ENCODE measurements around the gene SLC41A1. TPM values are rescaled to one million over a fixed set of nuclear protein-coding genes. Genes with fewer than 3 reads are reported as not detected.
"Not testable (repeated sequence)": the region's sequence is repeated elsewhere in the genome, so short reads cannot be mapped to it uniquely, and the experiment has no call there.

Gene SLC41A1
- total RNA-seq, 2 donors from 2014 or later = 33.5 to 36.2 TPM

DNA sequence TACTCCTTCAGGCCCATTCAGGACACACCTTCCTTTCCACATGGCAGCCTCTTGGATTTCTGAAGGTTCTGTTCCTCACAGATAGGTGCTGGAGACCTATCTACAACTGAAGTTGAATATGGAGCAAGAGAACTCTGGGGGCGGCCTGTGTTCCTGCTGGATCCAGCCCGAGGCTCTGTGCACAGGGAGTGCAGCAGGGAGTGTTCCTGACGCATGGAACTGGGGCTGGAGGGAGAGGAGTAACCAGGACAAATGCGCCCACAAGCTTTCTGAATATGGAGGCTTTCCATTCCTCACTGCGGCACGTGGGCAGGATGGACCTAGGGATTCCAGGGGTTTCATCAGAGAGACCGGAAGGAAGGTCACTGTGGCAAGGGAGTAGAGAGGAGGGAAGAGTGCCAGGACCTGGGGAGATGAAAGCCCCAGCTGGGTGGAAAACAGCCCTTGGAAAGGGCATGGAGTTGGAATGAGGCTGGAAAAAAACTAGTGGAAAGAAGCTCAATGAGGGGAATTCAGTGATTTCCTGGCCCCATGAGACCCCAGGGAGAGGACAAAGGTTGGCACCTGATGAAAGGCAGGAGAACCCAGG, 24.5 kb upstream of the SLC41A1 start:
- H3K4me3 Mint-ChIP-seq = no peak overlapping the region
- H3K9me3 ChIP-seq (ENCODE audit: control insufficient read depth, low read length, poor library complexity, severe bottlenecking) = no peaks in the 10 kb centered on the region
- H3K27ac Mint-ChIP-seq = peak overlapping the region; percentile 24
- ATAC-seq (no peak), DNase-seq (no peak)
- H3K27me3 Mint-ChIP-seq = peaks cover 6% of the 10 kb centered on the region
- peaks cover 10% of the 10 kb centered on the region for H3K36me3 Mint-ChIP-seq (ENCODE audit: low read depth)
- peaks cover 7% of the 10 kb centered on the region for H3K4me1 Mint-ChIP-seq

- no peak for DNase-seq
- Mint-ChIP-seq H3K4me1 (peaks cover 9% of the 10 kb centered on the region), H3K4me3 (no peak overlapping the region), H3K27ac (no peak overlapping the region), H3K36me3 (ENCODE audit: low read depth) (peaks cover 10% of the 10 kb centered on the region), H3K27me3 (peaks cover 6% of the 10 kb centered on the region)
- no peaks in the 10 kb centered on the region for H3K9me3 ChIP-seq (ENCODE audit: control insufficient read depth, low read length, poor library complexity, severe bottlenecking)
- ATAC-seq = no peak
Observed at GRCh38 chr1:205834751-205835150, 21.8 kb upstream of the SLC41A1 start.

DNA sequence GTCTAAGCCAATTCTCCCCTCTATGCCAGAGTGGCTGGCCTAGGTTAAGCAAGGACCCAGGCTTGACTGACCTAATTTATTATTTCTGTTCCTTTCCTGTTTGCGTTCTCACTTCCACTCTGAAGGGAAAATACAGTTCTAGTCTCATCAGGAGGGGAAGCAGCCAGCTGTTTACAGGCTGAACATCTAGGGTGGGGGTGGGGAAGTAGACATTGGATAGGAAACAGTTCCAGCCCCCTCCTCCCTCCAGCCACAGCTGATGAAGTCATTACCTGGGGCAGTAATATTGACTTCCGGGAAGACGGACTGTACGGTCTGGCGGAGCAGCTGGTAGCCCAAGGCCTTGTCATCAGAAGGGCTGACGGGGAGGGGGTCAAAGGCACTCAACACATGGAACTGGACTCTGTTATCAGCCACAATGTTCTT, 19.3 kb upstream of the SLC41A1 start:
- Mint-ChIP-seq H3K27me3 (no peaks in the 10 kb centered on the region), H3K4me1 (peaks cover 9% of the 10 kb centered on the region), H3K27ac (no peak overlapping the region), H3K36me3 (ENCODE audit: low read depth) (peaks cover 2% of the 10 kb centered on the region), H3K4me3 (no peak overlapping the region)
- ATAC-seq (no peak), DNase-seq (no peak)
- no peaks in the 10 kb centered on the region for H3K9me3 ChIP-seq (ENCODE audit: control insufficient read depth, low read length, poor library complexity, severe bottlenecking)

DNA sequence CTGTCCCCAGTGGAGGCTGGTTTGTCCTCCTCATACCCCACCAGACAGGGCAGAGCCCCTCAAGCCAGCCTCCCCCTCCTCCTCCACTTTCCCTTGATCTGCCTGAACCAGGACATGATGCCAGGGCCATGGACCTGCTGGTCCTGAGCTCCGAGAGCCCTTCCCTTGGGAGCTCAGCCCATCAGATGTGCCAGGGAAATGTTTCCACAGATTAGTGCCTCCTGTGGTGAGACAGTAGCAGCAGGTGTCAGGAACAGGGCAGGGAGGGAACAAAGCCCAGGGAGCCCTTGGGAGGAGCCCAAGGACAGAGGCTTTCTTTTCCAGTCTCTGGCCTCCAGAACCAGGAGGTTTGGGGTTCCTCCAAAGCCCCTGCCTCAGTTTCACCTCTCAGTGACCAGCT, 14.6 kb upstream of the SLC41A1 start:
- Mint-ChIP-seq H3K4me3 (no peak overlapping the region), H3K4me1 (peaks cover 22% of the 10 kb centered on the region), H3K27ac (no peak overlapping the region), H3K36me3 (ENCODE audit: low read depth) (no peaks in the 10 kb centered on the region), H3K27me3 (no peaks in the 10 kb centered on the region)
- H3K9me3 ChIP-seq (ENCODE audit: control insufficient read depth, low read length, poor library complexity, severe bottlenecking) = no peaks in the 10 kb centered on the region
- no peak for DNase-seq
- ATAC-seq = no peak

DNA sequence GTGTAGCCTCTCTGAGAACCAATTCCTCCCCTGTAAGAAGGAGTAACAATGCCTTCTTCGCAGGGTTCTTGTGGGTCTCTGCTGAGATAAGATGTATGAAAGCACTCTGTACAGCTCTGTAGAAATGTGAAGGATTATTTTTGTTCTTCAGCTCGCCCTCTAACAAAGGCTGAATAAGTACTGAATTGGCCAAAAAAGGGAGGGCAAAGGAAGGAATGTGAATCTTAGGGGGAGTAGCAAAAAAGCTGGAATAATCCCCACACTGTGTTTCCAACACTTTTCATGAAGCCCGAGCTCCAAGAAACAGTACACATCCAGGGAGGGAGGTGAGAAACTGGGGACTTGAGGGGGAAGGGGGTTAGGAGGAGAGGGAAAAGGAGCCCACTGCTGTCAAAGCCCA, 14.0 kb upstream of the SLC41A1 start:
- H3K36me3 Mint-ChIP-seq (ENCODE audit: low read depth) = no peaks in the 10 kb centered on the region
- no peaks in the 10 kb centered on the region for H3K27me3 Mint-ChIP-seq
- H3K4me1 Mint-ChIP-seq = peaks cover 22% of the 10 kb centered on the region
- ATAC-seq = no peak
- H3K27ac Mint-ChIP-seq = no peak overlapping the region
- H3K9me3 ChIP-seq (ENCODE audit: control insufficient read depth, low read length, poor library complexity, severe bottlenecking) = no peaks in the 10 kb centered on the region
- H3K4me3 Mint-ChIP-seq = no peak overlapping the region
- no peak for DNase-seq

DNA sequence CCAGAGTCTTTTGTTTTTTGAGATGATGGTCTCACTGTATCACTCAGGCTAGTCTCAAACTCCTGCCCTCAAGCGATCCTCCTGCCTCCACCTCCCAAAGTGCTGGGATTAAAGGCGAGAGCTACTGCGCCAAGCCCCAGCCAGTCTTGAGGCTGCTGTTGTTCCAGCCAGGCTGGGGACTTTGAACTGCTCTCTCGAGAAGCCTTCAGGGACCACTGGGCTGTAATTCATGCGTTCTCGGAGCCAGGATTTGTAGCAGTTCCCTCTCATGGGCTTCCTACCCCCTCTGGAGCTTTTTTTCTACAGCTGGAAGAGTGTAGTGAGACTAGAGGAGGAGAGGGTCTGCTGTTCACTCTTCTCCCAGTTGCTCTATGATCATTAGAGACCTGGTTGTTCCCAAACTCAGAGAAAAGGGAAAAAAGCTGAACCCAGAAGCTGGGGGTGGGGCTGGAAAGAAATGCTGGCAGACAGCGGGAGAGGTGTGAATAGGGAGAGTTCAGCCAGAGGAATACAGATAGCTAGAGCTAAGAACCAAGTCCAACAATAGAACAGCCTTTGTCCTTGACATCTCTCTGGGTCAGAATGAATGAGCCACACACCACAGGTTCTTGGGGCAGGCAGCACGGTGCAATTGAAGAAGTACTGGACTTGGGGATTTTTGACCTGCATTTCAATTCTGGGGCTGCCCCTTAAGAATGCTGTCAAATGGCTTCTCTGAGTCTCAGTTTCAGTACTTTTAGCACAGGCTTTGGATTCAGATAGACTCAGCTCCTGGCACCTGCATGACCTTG, 13.2 kb upstream of the SLC41A1 start:
- ATAC-seq (no peak), DNase-seq (no peak)
- no peaks in the 10 kb centered on the region for H3K27me3 Mint-ChIP-seq
- H3K9me3 ChIP-seq (ENCODE audit: control insufficient read depth, low read length, poor library complexity, severe bottlenecking) = no peaks in the 10 kb centered on the region
- H3K36me3 Mint-ChIP-seq (ENCODE audit: low read depth) = no peaks in the 10 kb centered on the region
- H3K4me3 Mint-ChIP-seq = no peak overlapping the region
- peaks cover 22% of the 10 kb centered on the region for H3K4me1 Mint-ChIP-seq
- H3K27ac Mint-ChIP-seq = no peak overlapping the region

DNA sequence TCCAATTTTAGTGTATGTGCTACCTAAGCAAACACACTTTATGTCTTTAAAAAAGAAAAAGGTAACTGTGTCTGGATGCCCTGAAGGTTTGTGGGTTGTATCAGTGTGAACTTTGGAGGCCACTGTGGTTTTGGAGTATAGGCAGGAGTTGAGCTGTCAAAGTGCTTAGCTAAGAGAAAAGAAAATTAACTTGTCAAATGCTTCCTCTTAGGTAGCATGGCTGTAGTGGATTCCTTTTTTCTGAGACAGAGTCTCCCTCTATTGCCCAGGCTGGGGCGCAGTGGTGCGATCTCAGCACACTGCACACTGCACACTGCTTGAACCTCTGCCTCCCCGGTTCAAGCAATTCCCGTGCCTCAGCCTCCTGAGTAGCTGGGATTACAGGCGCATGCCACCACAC, 11.2 kb upstream of the SLC41A1 start:
- Mint-ChIP-seq H3K4me1 (peaks cover 22% of the 10 kb centered on the region), H3K4me3 (no peak overlapping the region), H3K27ac (no peak overlapping the region), H3K36me3 (ENCODE audit: low read depth) (no peaks in the 10 kb centered on the region), H3K27me3 (no peaks in the 10 kb centered on the region)
- ATAC-seq (no peak), DNase-seq (no peak)
- no peaks in the 10 kb centered on the region for H3K9me3 ChIP-seq (ENCODE audit: control insufficient read depth, low read length, poor library complexity, severe bottlenecking)

GRCh38 chr1:205823260-205823659, 10.3 kb upstream of the SLC41A1 start:
- not testable (repeated sequence) for H3K27me3 Mint-ChIP-seq; H3K4me3 Mint-ChIP-seq; H3K27ac Mint-ChIP-seq; DNase-seq; H3K9me3 ChIP-seq (ENCODE audit: control insufficient read depth, low read length, poor library complexity, severe bottlenecking); H3K36me3 Mint-ChIP-seq (ENCODE audit: low read depth)
- peak; percentile 28 for ATAC-seq
- H3K4me1 Mint-ChIP-seq = peaks cover 25% of the 10 kb centered on the region

DNA sequence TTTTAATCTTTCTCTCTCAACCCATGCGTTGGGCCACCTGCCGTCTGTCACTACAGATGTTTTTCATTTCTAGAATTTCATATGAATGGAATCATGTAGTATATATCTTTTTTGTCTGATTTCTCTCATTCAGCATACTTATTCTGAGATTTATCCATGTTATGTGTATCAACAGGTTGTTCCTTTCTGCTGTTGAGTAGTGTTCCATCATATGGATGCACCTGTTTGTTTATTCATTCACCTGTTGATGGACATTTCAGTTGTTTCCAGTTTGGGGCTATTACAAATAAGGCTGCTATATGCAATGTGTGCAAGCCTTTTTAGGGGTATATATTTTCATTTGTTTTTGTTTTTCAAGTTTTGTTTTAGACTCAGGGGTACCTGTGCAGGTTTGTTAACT, 9.4 kb upstream of the SLC41A1 start:
- H3K4me3 Mint-ChIP-seq = no peak overlapping the region
- no peak overlapping the region for H3K27ac Mint-ChIP-seq
- no peaks in the 10 kb centered on the region for H3K36me3 Mint-ChIP-seq (ENCODE audit: low read depth)
- ATAC-seq (no peak), DNase-seq (no peak)
- peaks cover 23% of the 10 kb centered on the region for H3K4me1 Mint-ChIP-seq
- no peaks in the 10 kb centered on the region for H3K9me3 ChIP-seq (ENCODE audit: control insufficient read depth, low read length, poor library complexity, severe bottlenecking)
- no peaks in the 10 kb centered on the region for H3K27me3 Mint-ChIP-seq

- Mint-ChIP-seq H3K36me3 (ENCODE audit: low read depth) (no peaks in the 10 kb centered on the region), H3K27me3 (no peaks in the 10 kb centered on the region), H3K4me1 (peaks cover 15% of the 10 kb centered on the region), H3K4me3 (no peak overlapping the region), H3K27ac (no peak overlapping the region)
- H3K9me3 ChIP-seq (ENCODE audit: control insufficient read depth, low read length, poor library complexity, severe bottlenecking) = no peaks in the 10 kb centered on the region
- ATAC-seq (no peak), DNase-seq (no peak)
Observed at GRCh38 chr1:205817988-205818387, 5.0 kb upstream of the SLC41A1 start.

- H3K27ac Mint-ChIP-seq = no peak overlapping the region
- H3K36me3 Mint-ChIP-seq (ENCODE audit: low read depth) = no peaks in the 10 kb centered on the region
- peaks cover 17% of the 10 kb centered on the region for H3K4me1 Mint-ChIP-seq
- DNase-seq (no peak), ATAC-seq (no peak)
- H3K27me3 Mint-ChIP-seq = no peaks in the 10 kb centered on the region
- no peak overlapping the region for H3K4me3 Mint-ChIP-seq
- no peaks in the 10 kb centered on the region for H3K9me3 ChIP-seq (ENCODE audit: control insufficient read depth, low read length, poor library complexity, severe bottlenecking)
Observed at GRCh38 chr1:205817364-205817763, 4.4 kb upstream of the SLC41A1 start.

DNA sequence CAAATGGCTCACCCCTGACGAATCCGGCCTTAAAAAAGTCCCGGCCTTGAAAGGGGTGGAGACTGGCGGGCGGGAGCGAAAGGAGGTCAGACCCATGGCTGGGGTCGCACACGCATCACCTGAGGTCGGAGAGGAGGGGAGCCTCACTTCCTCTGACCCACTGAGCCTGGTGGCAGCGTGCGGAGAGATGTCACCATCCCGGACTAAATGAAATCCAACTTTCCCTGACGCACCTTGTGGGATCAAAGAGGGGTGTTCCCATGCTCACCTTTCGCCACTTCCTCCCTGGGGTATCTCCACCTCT, 709 bp upstream of the SLC41A1 start:
- DNase-seq (peak in 1 of 3 donors; percentile 19), ATAC-seq (no peak)
- no peaks in the 10 kb centered on the region for H3K27me3 Mint-ChIP-seq
- H3K27ac Mint-ChIP-seq = peak overlapping the region; percentile 86
- peaks cover 45% of the 10 kb centered on the region for H3K4me1 Mint-ChIP-seq
- no peaks in the 10 kb centered on the region for H3K9me3 ChIP-seq (ENCODE audit: control insufficient read depth, low read length, poor library complexity, severe bottlenecking)
- peak overlapping the region; percentile 95 for H3K4me3 Mint-ChIP-seq
- H3K36me3 Mint-ChIP-seq (ENCODE audit: low read depth) = peaks cover 3% of the 10 kb centered on the region

- peaks cover 4% of the 10 kb centered on the region for H3K36me3 Mint-ChIP-seq (ENCODE audit: low read depth)
- peak overlapping the region; percentile 95 for H3K4me3 Mint-ChIP-seq
- peaks cover 49% of the 10 kb centered on the region for H3K4me1 Mint-ChIP-seq
- no peaks in the 10 kb centered on the region for H3K9me3 ChIP-seq (ENCODE audit: control insufficient read depth, low read length, poor library complexity, severe bottlenecking)
- no peak for DNase-seq
- peak; percentile 5 for ATAC-seq
- H3K27ac Mint-ChIP-seq = peak overlapping the region; percentile 93
- H3K27me3 Mint-ChIP-seq = no peaks in the 10 kb centered on the region
Observed at GRCh38 chr1:205812271-205812877, 624 bp downstream of the SLC41A1 start.

DNA sequence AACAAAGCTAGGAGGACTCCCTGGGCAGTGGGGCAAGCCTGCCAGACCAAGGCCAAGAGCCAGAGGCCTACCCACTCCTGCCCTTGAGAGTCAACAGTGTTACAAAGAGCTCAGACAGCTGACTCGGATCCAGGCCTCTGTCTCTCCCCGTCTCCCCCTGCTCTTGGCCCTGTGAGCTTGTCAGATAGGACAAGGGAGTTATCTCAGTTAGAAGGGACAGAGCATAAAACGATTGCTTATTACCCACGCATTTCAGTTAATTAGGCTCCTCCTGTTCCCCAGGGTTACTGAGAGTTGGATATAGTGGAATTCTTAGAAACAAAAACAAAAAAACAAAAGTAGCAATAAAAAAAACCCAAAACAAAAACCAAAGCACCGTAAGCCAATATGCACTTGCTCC, 1.3 kb downstream of the SLC41A1 start:
- Mint-ChIP-seq H3K27me3 (no peaks in the 10 kb centered on the region), H3K36me3 (ENCODE audit: low read depth) (peaks cover 6% of the 10 kb centered on the region), H3K4me1 (peaks cover 55% of the 10 kb centered on the region), H3K4me3 (peak overlapping the region; percentile 95), H3K27ac (peak overlapping the region; percentile 93)
- H3K9me3 ChIP-seq (ENCODE audit: control insufficient read depth, low read length, poor library complexity, severe bottlenecking) = no peaks in the 10 kb centered on the region
- no peak for ATAC-seq
- DNase-seq = no peak
